HUES64 (cell line): ENCODE results near the gene LPAR2.

Experiments
- H3K27ac ChIP-seq: 2 replicates; pipeline ENCODE4 v1.7.0; 2013; ENCODE audit warnings: low read depth, low read length, inconsistent platforms
- H3K27me3 ChIP-seq: 2 replicates; pipeline ENCODE4 v1.6.1; 2013; ENCODE audit warnings: mild to moderate bottlenecking, low read length; ENCODE audit not compliant: insufficient read depth
- H3K36me3 ChIP-seq: 2 replicates; pipeline ENCODE4 v1.6.1; 2013; ENCODE audit warnings: mild to moderate bottlenecking, low read length; ENCODE audit not compliant: insufficient read depth
- H3K4me1 ChIP-seq: 2 replicates; pipeline ENCODE4 v1.6.1; 2013; ENCODE audit warnings: mild to moderate bottlenecking, low read length, moderate library complexity; ENCODE audit not compliant: insufficient read depth
- H3K4me3 ChIP-seq: 2 replicates; pipeline ENCODE4 v1.5.1; 2013; ENCODE audit warnings: mild to moderate bottlenecking, low read length, moderate library complexity
- H3K9ac ChIP-seq: 2 replicates; pipeline ENCODE4 v1.6.1; 2013; ENCODE audit warnings: mild to moderate bottlenecking, low read depth, low read length
- H3K9me3 ChIP-seq: 2 replicates; pipeline ENCODE4 v1.6.1; 2013; ENCODE audit warnings: low read depth, low read length; ENCODE audit not compliant: insufficient read depth
- WGBS: fragments of 150-250, 120-280 bp; methylation state at CpG from one replicate; pipeline ENCODE4 v1.1.7; 2013; ENCODE audit warnings: missing lambda C conversion rate; 5-methylcytosine and 5-hydroxymethylcytosine counted together

Gene LPAR2

DNA sequence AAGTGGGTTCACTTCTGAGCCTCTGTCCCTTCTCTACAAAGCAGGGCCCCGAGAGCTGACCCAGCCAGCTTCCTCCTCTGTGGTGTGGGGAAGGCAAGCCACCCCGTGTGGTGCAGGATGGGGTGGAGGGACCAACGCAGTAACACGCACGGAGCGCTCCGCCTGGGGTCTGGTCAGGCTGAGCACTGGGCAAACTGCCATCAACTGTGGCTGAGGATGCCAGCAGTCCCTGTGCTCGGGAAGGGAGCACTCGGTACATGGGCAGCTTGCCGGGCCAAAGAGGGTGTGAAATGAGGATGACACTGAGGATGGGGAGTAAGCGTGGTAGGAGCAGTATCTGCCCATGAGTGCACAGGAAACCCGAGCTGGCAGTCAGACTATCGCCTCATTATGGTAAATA lies 23.1 kb upstream of the LPAR2 start:
- Histone ChIP-seq H3K9me3 (no peaks in the 10 kb centered on the region), H3K4me3 (no peak overlapping the region)

DNA sequence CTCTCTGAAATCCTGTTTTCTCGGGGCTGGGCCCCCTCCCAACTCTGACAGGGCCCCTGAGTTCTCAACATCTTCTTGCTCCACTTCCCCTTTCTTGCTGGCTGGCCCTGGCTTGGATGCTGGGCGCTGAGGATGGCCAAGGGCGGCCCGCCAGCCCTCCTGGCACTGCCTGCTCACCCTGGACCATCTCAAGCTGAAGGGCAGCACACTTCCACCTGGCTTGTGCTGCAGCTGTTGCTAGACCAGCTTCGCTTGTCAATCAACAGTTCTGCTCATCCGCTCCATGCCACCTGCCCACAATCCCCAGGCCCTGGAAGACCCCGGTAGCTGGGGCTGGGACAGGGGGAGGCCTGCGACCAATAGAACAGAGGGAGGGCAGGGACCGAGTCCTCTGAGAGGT lies 22.3 kb upstream of the LPAR2 start:
- H3K4me3 ChIP-seq, result no peak overlapping the region
- no peaks in the 10 kb centered on the region for H3K4me1 ChIP-seq
- H3K27ac ChIP-seq, result no peak overlapping the region
- no peaks in the 10 kb centered on the region for H3K27me3 ChIP-seq
- no peak overlapping the region for H3K9ac ChIP-seq
- H3K36me3 ChIP-seq, result peaks cover 93% of the 10 kb centered on the region
- H3K9me3 ChIP-seq, result no peaks in the 10 kb centered on the region
- 95% methylated on average over 9 of the region's 9 CpGs for WGBS

More for the DNA sequence above, 23.1 kb upstream of the LPAR2 start:
- H3K27me3 ChIP-seq, result no peaks in the 10 kb centered on the region
- H3K27ac ChIP-seq, result no peak overlapping the region
- peaks cover 93% of the 10 kb centered on the region for H3K36me3 ChIP-seq
- no peaks in the 10 kb centered on the region for H3K4me1 ChIP-seq
- 96% methylated on average over 13 of the region's 13 CpGs for WGBS
- H3K9ac ChIP-seq, result no peak overlapping the region

GRCh38 chr19:19649580-19649995 lies 21.6 kb upstream of the LPAR2 start:
- no peak overlapping the region for H3K27ac ChIP-seq
- H3K36me3 ChIP-seq, result peaks cover 92% of the 10 kb centered on the region
- WGBS, result 96% methylated on average over 22 of the region's 22 CpGs
- no peaks in the 10 kb centered on the region for H3K27me3 ChIP-seq
- H3K9me3 ChIP-seq, result no peaks in the 10 kb centered on the region
- no peak overlapping the region for H3K9ac ChIP-seq
- no peak overlapping the region for H3K4me3 ChIP-seq
- H3K4me1 ChIP-seq, result no peaks in the 10 kb centered on the region

DNA sequence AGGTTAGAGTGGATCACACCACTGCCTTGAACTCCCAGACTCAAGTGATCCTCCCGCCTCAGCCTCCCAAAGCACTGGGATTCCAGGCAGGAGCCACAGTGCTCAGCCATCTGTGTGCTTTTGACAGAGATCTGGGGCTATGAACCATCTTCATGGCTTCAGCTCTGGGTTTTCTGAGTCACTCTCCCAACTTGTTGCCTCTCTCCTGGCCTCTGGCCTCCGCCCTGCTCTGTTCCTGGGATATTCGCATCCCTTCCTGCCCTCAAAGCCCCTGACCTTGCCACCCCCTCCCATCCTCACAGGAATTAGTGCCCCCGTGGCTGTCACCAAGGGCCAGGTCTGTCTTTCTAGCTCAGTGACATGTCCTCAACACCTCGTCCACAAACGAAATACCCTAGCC lies 21.1 kb upstream of the LPAR2 start:
- H3K9ac ChIP-seq, result no peak overlapping the region

DNA sequence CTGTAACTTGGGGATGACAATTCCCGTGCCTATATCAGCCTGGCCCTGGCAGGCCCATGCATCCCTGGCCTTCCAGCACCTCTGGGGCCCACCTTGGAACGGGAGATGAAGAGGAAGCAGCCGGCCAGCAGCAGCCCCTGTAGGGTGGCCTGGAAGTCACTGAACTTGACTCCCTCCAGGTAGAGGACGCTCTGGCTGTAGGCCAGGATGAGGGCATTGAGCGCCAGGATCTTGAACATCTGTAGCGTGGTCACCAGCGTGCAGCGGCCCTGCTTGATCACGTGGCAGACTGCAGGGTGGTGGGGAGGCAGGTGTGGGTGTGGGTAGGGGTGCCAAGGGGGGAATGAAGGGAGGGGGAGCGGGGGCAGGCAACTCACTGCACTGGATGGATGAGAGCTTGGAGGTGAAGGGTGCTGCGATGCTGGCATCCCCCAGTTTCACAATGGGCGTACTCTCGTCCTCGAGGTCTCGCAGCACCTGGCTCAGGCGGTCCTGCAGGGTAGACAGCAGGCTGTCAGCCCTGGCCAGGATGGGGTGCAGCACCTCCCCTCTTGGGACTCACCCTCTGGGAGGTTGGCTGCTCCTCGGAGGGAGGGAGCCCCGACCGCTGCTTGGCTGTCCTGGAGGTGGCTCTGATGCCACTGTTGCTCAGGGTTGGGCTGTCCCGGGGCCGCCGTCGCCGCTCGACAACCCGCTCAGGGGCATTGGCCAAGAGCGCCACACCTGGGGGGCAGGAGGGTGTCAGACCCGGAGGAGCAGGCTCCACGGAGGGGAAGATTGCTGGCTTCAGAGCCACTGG lies 19.2 kb upstream of the LPAR2 start:
- no peaks in the 10 kb centered on the region for H3K4me1 ChIP-seq
- H3K4me3 ChIP-seq, result no peak overlapping the region
- H3K27me3 ChIP-seq, result no peaks in the 10 kb centered on the region
- WGBS, result 95% methylated on average over 29 of the region's 29 CpGs
- no peak overlapping the region for H3K9ac ChIP-seq
- no peak overlapping the region for H3K27ac ChIP-seq
- peaks cover 69% of the 10 kb centered on the region for H3K36me3 ChIP-seq
- H3K9me3 ChIP-seq, result no peaks in the 10 kb centered on the region

More for the DNA sequence above, 21.1 kb upstream of the LPAR2 start:
- Histone ChIP-seq H3K27ac (no peak overlapping the region), H3K4me1 (no peaks in the 10 kb centered on the region), H3K4me3 (no peak overlapping the region), H3K9me3 (no peaks in the 10 kb centered on the region), H3K27me3 (no peaks in the 10 kb centered on the region), H3K36me3 (peaks cover 87% of the 10 kb centered on the region)
- 92% methylated on average over 6 of the region's 6 CpGs for WGBS

DNA sequence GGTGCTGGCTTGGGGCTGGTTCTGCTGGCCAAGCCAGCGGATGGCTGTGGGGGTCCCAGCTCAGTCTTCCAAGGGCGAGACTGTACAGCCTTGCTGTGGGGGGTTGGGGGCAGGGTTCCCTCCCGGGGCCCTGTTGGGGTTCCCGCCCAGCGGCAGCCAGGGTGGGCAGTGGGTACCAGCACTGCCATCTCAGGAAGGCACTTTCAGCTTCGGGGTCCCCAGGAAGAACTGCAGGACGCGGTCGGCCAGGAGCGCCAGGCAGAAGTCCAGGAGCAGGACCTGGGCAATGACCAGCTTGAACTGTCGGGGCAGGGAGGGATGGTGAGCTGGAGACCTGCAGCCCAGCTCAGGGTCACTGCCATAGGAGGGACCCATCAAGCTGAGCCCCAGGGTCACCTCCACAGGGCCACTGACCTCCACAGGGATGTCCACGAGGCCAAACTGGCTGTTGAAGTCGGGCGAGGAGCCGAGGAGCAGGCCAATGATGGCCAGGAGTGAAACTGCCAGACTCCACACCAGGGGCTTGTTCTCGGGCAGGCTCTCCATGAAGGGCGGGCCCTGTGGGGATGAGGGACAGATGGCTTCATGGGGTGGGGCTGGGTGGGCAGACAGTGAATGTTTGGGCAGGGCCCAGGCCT lies 17.3 kb upstream of the LPAR2 start:
- no peak overlapping the region for H3K9ac ChIP-seq
- H3K27ac ChIP-seq, result no peak overlapping the region
- no peaks in the 10 kb centered on the region for H3K9me3 ChIP-seq
- no peak overlapping the region for H3K4me3 ChIP-seq
- peaks cover 50% of the 10 kb centered on the region for H3K36me3 ChIP-seq
- WGBS, result 95% methylated on average over 17 of the region's 17 CpGs
- H3K27me3 ChIP-seq, result no peaks in the 10 kb centered on the region
- no peaks in the 10 kb centered on the region for H3K4me1 ChIP-seq

- H3K36me3 ChIP-seq, result peaks cover 37% of the 10 kb centered on the region
- no peak overlapping the region; the same call in 1 of the 2 replicates for H3K27ac ChIP-seq
- H3K4me3 ChIP-seq, result peak overlapping the region; percentile 75; the same call in 1 of the 2 replicates
- H3K9me3 ChIP-seq, result no peaks in the 10 kb centered on the region
- WGBS, result 45% methylated on average over 4 of the region's 5 CpGs
- no peaks in the 10 kb centered on the region for H3K4me1 ChIP-seq
- no peaks in the 10 kb centered on the region for H3K27me3 ChIP-seq
- no peak overlapping the region for H3K9ac ChIP-seq
Measured at GRCh38 chr19:19644054-19644388, 16.0 kb upstream of the LPAR2 start.

DNA sequence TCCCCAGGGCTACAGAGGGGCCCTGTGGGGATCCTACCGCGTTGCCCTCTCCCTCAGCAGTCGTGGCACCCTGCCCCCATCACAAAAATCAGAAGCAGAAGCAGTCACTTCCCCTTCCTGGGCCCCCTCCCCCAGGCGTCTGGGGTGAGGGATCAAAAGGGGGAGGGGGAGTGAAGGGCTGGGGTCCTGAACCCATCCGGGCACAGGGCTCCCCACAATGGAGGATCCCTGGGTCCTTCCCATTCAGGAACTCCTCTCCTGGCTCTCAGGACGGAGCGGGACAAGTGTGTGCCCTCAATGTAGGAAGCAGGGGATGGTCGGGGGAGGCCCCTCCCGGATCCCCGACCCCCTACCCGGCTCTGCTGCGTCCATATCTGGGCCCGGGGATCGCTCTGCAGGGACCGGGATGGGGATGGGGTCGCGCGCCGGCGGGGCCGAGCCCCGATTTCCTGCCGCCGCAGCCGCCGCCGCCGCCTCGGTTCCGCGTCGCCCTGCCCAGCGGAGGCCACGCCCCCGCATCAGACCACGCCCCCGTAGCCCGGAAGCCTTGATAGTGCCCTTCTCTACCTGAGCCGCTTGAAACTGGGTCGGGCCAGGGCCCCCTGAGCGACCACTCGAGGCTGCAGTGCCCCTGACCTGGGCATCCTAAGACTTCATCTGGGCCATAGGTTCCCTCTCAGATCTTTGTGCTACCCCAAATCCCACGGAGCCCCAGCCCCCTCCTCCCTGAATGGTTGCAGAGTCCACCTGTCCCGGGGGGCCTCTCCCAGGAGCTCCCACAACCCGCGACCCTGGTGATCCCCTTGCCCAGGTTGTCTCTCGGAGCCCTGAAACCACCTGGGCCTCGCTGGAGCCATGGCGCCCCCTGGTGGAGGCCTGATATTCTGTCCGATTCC lies 15.4 kb upstream of the LPAR2 start, which contains the start of gene GMIP:
Gene GMIP (minus strand): TSS at position 500 of the 896 bp plus-strand sequence. CDS start 128 bp downstream, at position 372.
- WGBS, result 1% methylated on average over 49 of the region's 50 CpGs
- Histone ChIP-seq H3K36me3 (peaks cover 36% of the 10 kb centered on the region), H3K4me3 (peak within 1 kb of the TSS; percentile 75), H3K9me3 (no peaks in the 10 kb centered on the region), H3K27ac (peak within 1 kb of the TSS; percentile 83; the same call in 1 of the 2 replicates), H3K27me3 (no peaks in the 10 kb centered on the region), H3K9ac (peak within 1 kb of the TSS; percentile 70), H3K4me1 (no peaks in the 10 kb centered on the region)

- H3K9ac ChIP-seq, result peak overlapping the region; percentile 70
- WGBS, result 28% methylated on average over 15 of the region's 16 CpGs
- H3K36me3 ChIP-seq, result peaks cover 28% of the 10 kb centered on the region
- H3K4me3 ChIP-seq, result peak overlapping the region; percentile 75
- H3K9me3 ChIP-seq, result no peaks in the 10 kb centered on the region
- no peaks in the 10 kb centered on the region for H3K4me1 ChIP-seq
- H3K27ac ChIP-seq, result 0 out of 2 replicates have a peak overlapping the region, but pooled peaks have one; percentile 43
- no peaks in the 10 kb centered on the region for H3K27me3 ChIP-seq
Measured at GRCh38 chr19:19642506-19643157, 14.6 kb upstream of the LPAR2 start.

- peaks cover 32% of the 10 kb centered on the region for H3K36me3 ChIP-seq
- 87% methylated on average over 53 of the region's 53 CpGs for WGBS
- no peaks in the 10 kb centered on the region for H3K27me3 ChIP-seq
- no peak overlapping the region for H3K9ac ChIP-seq
- no peaks in the 10 kb centered on the region for H3K9me3 ChIP-seq
- H3K27ac ChIP-seq, result no peak overlapping the region
- H3K4me1 ChIP-seq, result no peaks in the 10 kb centered on the region
- no peak overlapping the region for H3K4me3 ChIP-seq
Measured at GRCh38 chr19:19637523-19638251, 9.7 kb upstream of the LPAR2 start.
